CD4-positive, alpha-beta T cell treated with Interleukin-6 for 4 hours (primary cell): ENCODE measurements around the gene TMEM184B.
"Not testable (repeated sequence)": the region's sequence is repeated elsewhere in the genome, so short reads cannot be mapped to it uniquely, and the experiment has no call there.

ENCODE experiments used
- DNase-seq: peaks from one replicate; pipeline ENCODE4 v3.0.0-alpha.2; 2020; ENCODE audit warnings: mixed read lengths

TMEM184B gene

DNA sequence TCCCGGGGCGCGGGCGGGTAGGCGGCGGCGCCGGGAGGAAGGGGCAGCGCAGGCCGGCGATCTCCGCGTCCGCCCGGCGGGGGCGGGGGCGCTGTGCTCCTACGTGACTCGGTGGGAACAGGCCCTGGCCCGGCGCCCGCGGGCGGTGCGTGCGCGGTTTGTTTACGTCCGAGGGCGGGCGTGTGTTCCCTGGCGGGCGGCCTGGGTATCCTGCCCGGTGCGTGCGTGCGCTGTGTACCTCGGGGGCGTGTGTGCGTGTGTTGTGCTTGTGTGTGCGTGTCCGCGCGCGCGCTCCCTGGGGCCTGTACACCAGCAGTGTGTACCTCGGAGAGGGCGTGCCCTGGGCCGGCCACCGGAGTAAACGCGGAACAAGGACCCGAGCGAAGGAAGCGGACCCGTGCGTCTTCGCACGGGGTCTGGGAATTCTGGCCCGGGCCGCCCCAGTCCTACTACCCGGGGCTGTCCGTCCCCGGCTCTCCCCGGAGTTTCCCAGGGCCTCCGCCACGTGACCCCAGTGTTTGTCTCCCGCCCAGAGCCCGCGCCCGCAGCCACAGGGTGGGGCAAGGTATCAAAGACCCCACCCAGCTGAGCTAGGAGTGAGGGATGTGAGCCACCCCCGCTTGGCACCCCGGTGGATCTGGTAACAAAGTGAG lies 70.2 kb downstream of the TMEM184B start:
- peak; percentile 65 for DNase-seq

DNA sequence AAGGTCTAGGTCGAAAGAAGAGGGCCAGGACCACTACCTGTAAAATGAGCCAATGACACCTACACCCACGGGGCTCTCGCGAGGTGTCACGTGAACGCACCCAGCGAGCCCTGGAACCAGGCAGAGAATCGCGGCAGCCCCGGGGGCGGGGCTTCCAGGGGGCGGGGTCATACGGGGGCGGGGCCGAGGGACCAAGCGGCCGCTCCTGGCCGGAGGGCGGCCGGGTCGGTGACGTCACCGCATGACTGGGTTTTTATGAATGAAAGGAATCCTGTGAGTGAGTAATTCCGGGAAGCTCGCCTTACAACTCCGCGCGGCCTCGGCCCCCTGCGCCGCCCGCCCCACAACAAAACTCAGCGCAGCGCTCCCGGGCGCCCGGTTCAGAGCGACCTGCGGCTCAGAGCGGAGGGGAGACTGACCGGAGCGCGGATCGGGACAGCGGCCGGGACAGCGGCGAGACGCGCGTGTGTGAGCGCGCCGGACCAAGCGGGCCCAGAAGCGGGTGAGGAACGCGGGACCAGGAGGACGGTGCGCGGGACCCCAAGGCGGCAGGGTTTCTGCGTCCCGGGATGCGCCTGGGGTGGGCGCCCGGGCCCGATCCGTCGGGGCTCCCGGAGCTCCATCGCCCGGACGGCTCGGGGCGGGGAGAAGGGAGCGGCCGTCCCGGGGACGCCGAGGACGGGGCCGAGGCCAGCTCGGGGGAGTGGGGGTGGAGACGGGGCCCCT lies 70.9 kb downstream of the TMEM184B start, which contains the start of gene MAFF:
Gene MAFF, plus strand, starts transcription at position 284 of the 726 bp plus-strand sequence. CDS start 11,860 bp downstream, outside the sequence.
- DNase-seq: peak; percentile 95

GRCh38 chr22:38201371-38201710 lies 71.5 kb downstream of the TMEM184B start:
- no peak for DNase-seq

GRCh38 chr22:38199826-38200559 lies 72.8 kb downstream of the TMEM184B start:
- no peak for DNase-seq

DNA sequence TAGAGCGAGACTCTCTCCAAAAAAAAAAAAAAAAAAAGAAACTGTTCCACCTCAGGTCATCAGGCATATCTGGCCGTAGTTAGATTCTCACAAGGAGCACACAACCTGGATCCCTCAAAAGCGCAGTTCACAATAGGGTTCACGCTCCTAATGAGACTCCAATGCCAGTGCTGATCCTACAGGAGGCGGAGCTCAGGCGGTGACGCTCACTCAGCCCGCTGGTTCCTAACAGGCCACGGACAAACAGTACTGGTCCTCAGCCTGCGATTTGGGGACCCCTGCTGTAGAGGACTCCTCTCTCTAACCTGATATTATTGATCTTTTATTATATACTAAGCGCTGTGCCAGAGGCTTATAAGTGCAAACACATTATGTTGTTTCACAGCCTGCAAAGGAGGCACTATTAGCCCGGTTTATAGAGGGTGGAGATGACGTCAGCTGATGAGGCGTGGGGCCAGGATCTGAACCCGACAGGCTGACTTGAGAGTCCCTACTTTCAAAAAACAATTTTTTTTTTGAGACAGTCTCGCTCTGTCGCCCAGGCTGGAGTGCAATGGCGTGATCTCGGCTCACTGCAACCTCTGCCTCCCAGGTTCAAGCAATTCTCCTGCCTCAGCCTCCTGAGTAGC lies 75.9 kb downstream of the TMEM184B start:
- DNase-seq: no peak

DNA sequence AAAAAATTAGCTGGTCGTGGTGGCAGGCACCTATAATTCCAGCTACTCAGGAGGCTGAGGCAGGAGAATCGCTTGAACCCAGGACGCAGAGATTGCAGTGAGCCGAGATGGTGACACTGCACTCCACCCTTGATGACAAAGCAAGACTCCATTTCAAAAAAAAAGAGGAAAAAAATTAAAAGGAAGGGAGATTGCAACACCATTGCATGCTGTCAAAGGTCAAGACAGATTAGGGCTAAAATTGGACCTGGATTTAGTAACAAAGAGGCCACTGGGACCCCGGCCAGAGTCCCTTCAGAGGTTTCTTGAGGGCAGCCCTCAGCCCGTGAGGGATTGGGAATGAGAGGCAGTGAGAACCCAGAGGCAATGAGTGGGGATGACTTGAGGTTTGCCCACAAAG lies 79.2 kb downstream of the TMEM184B start:
- DNase-seq: no peak

GRCh38 chr22:38192475-38192863 lies 80.3 kb downstream of the TMEM184B start:
- no peak for DNase-seq

DNA sequence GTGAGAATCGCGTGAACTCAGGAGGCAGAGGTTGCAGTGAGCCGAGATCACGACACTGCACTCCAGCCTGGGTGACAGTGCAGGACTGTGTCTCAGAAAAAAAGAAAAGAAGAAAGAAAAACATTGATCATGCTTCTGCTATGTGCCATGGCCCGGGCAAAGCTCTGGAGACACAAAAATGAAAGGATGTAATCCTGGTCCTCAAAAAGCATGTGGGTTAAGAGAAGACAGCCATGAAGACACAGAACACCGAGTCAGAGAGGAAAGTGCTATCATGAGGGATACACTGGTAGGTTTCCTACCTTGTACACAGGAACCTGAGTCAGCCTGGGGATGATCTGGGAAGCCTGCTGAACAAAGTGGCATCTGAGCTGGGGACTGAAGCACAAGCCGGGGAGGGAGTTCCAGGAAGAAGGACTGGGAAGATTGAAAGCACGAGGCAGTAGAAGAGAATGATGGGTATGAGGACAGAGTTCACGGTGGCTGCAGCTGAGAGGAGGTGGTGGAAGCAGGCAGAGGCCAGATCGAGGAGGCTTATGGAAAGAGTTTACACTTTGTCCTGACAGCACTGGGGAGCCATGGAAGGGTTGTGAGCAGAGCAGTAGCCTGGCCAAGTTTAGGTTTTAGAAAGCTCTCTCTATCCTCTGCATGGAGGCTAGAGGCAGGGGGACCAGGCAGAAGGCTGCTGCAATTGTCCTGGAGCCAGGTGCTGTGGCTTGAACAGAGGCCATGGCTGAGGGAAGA lies 80.9 kb downstream of the TMEM184B start:
- no peak for DNase-seq

DNA sequence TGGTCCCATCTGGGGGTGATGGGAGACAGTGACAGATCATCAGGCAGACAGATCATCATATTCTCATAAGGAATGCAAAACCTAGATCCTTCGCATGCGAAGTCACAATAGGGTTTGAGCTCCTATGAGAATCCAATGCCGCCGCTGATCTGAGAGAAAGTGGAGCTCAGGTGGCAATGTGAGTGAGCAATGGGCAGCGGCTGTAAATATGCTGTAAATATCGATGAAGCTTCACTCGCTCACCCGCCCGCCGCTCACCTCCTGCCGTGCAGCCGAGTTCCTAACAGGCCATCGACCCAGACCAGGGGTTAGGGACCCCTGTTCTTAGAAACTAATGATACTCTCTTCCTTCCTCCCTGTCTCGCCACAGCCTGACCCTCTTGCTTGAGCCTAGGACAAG lies 81.8 kb downstream of the TMEM184B start:
- no peak for DNase-seq

DNA sequence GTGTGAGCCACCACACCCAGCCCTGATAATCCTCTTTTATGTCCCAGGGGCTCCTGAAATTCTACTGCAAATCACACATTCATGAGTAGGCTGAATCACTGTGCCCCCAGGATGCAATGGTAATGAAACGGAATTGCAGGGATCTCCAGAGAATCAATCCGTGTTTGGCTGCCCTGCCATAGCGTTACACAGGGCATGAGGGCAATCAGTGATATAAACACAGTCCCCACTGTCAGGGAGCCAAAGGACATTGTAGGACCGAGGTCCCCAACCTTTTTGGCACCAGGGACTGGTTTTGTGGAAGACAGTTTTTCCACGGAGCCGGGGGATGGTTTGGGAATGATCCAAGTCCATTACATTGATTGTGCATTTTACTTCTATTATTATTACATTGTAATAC lies 82.2 kb downstream of the TMEM184B start:
- DNase-seq: no peak

- DNase-seq: no peak
Measured at GRCh38 chr22:38189104-38189503, 83.7 kb downstream of the TMEM184B start.

DNA sequence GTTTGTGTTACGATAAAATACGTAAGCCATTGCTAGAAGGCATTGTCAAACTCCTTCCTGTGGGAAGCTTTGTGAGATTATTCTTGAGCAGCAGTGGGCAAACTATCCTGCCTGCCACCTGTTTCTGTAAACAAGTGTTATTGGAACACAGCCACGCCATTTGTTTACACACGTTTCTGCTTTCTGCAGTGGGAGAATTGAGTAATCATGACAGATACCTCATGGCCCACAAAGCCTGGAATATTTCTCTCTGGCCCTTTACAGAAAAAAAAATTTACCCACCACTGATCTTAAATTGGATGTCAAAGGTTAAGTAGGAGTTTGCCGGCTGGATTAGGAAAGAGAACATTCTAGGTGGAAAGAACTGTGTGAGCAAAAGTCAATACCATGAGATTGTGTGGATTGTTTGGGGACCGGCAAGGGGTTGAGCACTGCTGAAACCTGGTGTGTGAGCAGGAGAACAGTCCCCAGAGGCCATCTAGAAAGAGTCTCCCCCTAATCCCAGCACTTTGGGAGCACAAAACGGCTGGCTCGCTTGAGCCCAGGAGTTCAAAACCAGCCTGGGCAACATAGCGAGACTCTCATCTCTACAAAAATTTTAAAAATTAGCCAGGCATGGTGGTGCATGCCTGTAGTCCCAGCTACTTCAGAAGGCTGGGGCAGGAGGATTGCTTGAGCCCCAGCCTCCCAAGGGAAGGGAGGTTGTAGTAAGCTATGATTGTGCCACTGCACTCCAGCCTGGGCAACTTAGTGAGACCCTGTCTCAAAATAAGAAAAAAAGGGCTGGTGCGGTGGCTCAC lies 85.2 kb downstream of the TMEM184B start:
- no peak for DNase-seq

GRCh38 chr22:38186429-38186828 lies 86.4 kb downstream of the TMEM184B start:
- DNase-seq: no peak

DNA sequence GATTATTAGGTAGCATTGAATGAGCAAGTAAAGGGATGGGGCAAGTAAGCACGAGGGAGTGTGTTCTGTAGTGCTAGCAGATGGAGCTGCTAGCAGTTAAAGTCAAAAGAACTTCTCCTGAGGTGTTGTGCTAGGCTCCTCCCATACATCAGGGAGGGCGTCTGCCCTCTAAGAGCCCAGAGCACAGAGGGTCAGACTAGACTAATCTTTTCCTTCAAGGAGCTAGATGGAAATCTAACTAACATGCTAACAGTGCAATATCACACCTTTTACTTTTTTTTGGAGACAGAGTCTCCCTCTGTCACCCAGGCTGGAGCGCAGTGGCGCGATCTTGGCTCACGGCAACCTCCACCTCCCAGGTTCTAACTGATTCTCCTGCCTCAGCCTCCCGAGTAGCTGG lies 88.0 kb downstream of the TMEM184B start:
- no peak for DNase-seq

DNA sequence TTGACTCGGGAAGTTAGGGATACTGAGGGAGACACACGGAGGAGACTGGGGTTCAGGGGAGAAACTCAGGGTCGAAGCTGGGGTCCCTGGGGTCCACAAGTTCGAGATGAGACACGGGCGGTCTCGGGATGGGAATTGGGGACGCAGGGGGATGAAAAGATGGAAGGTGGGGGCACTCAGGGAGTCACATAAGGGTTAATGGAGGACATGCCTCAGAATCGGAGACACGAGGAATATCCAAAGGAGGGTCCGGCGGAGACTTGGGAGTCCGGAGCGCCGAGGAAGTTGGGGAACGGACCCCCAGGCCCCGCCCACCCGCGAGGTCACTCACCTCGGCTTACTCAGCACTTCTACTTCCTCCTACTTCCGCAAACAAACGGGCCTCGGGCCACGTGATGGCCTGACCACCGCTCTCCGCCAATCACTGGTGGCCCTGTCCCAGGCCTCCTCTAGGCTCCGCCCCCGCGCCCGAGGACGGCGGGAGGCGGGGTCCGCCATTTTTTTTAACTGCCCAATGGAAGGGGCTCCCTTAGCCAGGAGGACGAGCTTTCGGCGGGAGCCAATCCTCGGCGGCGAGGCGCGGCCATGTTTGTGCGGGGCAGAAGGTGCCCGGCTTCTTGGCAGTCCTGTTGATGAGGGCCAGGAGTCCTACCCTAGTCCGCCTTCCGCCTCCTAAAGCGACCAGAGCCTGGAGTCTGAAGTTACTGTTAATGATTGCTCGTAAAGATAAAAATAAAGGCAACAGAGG lies 91.2 kb downstream of the TMEM184B start, which contains the start of gene PLA2G6:
Gene PLA2G6, minus strand, starts transcription at position 378 of the 748 bp plus-strand sequence. CDS start 12,404 bp downstream, outside the sequence.
- DNase-seq: peak; percentile 97

DNA sequence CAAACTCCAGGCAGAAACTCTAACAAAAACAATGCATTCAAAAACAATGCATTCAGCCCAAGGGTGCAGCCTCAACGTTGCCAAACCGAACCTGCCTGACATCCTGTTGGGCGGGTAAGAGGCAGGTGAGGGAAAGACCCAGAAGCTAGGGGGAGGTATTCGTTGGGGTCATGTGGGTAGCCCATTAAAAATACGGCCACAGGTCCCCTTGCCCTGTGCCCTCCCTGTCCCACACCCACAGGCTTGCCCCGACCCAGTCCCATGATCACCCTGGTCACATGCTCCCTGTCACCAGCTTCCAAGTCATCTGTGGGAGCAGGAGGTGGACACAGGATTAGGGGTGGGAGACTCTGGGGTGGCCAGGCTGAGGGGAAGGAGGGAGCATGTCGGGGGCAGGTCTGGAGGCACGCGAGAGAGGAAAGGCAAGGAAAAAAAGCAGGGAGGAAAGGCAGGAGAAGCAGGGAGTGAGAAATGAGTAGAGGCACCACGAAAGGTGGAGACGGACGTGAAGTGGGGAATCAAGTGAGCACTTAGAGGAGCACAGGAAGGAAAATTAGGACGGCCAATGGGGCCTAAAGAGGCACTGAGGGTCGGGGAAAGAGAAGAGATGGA lies 91.9 kb downstream of the TMEM184B start:
- peak; percentile 36 for DNase-seq

- DNase-seq: not testable (repeated sequence)
Measured at GRCh38 chr22:38178605-38178937, 94.2 kb downstream of the TMEM184B start.

- no peak for DNase-seq
Measured at GRCh38 chr22:38177926-38178604, 94.7 kb downstream of the TMEM184B start.

- not testable (repeated sequence) for DNase-seq
Measured at GRCh38 chr22:38177571-38177925, 95.3 kb downstream of the TMEM184B start.

GRCh38 chr22:38177044-38177443 lies 95.8 kb downstream of the TMEM184B start:
- no peak for DNase-seq
